GM12801 (cell line): ENCODE results near the gene MSI1.

Experiments used
- TF ChIP-seq, protein P1 (sequence below): IDR thresholded peaks from one replicate; pipeline ENCODE4 v1.5.1; 2011; ENCODE audit warnings: control low read depth; ENCODE audit not compliant: insufficient read length; ENCODE audit errors: extremely low read depth

The MSI1 gene

GRCh38 chr12:120368789-120369602, at the start of gene MSI1:
TSS of gene MSI1 (minus strand) at chr12:120369164. CDS start at chr12:120369091, 73 bp downstream.
- TF ChIP-seq, protein P1, sequence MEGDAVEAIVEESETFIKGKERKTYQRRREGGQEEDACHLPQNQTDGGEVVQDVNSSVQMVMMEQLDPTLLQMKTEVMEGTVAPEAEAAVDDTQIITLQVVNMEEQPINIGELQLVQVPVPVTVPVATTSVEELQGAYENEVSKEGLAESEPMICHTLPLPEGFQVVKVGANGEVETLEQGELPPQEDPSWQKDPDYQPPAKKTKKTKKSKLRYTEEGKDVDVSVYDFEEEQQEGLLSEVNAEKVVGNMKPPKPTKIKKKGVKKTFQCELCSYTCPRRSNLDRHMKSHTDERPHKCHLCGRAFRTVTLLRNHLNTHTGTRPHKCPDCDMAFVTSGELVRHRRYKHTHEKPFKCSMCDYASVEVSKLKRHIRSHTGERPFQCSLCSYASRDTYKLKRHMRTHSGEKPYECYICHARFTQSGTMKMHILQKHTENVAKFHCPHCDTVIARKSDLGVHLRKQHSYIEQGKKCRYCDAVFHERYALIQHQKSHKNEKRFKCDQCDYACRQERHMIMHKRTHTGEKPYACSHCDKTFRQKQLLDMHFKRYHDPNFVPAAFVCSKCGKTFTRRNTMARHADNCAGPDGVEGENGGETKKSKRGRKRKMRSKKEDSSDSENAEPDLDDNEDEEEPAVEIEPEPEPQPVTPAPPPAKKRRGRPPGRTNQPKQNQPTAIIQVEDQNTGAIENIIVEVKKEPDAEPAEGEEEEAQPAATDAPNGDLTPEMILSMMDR, result no peak

DNA sequence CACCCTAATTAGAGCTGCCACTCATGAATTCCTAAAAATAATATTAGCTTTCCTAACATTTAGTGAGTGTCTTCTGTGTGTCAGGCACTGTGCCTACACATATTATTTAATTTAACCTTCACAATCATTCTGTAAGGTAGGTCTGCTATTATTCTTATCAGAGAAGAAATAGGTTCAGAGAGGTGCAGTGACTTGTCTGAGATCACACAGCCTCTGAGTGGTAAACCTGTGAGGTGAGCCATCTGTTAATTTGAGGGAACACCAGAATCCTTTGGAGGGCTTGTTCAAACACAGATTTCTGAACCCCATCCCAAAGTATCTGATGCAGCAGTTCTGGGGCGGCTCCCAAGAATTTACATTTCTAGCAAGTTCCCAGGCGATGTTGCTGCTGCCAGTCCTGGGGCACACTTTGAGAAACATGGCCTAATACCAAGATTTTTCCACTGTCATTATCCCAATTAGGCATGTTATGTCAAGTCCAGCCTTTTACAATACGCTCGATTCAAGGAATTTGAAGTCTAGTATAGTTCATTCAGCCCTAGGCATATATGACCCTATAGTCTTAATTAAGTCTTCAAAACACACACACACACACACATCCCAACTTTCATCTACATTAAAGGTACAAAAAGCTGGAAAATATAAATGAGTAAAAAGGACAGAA, 49.1 kb upstream of the MSI1 start:
- TF ChIP-seq, protein P1, result no peak

DNA sequence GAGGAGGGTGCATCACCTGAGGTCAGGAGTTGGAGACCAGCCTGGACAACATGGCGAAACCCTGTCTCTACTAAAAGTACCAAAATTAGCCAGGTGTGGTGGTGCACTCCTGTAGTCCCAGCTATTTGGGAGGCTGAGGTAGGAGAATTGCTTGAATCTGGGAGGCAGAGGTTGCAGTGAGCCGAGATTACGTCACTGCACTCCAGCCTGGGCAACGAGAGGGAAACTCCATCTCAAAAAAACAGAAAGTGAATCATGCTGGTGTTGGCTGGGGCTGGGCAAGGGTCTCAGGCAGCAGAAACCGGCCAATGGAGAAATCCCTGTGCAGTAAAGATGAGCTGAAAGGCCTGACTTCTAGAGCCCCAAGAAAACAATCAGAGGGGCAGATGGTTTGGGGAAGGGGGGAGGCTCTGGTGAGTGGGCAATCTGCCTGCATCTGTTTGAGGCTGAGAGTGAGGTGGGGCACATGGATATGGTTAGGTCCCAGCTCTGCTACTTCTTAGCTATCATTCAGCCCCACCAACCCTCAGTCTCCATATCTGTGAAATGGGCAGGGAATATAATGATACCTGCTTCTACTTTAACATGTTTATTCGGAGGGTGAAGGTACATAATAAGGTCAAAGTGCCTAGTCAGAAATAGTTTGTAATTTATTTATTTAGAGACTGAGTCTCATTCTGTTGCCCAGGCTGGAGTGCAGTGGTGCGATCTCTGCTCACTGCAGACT, 47.7 kb upstream of the MSI1 start:
- TF ChIP-seq, protein P1, result no peak

GRCh38 chr12:120413901-120414695, 45.1 kb upstream of the MSI1 start:
- TF ChIP-seq, protein P1, result no peak

GRCh38 chr12:120412421-120412820, 43.5 kb upstream of the MSI1 start:
- TF ChIP-seq, protein P1, result no peak

DNA sequence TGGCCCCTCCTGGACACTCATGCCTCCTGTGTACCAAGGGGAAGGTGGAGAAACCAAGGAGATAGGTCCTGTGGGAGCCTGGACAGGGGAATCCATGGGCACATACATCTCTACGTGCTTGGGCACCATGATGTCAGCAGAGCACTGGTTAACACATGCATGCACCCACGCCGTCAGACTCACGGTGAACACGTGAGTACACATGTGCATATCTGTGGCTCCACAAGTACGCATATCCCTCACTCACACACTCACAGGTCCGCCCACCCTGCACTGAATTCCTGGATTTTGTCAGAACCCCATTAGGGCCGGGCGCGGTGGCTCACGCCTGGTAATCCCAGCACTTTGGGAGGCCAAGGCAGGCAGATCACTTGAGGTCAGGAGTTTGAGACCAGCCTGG, 39.8 kb upstream of the MSI1 start:
- TF ChIP-seq, protein P1, result no peak
